GM12873 (cell line): ENCODE results near the gene DEGS2.

Experiments used
- TF ChIP-seq, protein P1 (sequence below): IDR thresholded peaks from 2 replicates; pipeline ENCODE4 v1.5.1; 2012; ENCODE audit warnings: low read depth, mild to moderate bottlenecking, moderate library complexity, low read length, control low read depth; ENCODE audit not compliant: insufficient read depth; ENCODE audit errors: missing control alignments

The DEGS2 gene

GRCh38 chr14:100115236-100115635, 44.2 kb downstream of the DEGS2 start:
- TF ChIP-seq, protein P1, sequence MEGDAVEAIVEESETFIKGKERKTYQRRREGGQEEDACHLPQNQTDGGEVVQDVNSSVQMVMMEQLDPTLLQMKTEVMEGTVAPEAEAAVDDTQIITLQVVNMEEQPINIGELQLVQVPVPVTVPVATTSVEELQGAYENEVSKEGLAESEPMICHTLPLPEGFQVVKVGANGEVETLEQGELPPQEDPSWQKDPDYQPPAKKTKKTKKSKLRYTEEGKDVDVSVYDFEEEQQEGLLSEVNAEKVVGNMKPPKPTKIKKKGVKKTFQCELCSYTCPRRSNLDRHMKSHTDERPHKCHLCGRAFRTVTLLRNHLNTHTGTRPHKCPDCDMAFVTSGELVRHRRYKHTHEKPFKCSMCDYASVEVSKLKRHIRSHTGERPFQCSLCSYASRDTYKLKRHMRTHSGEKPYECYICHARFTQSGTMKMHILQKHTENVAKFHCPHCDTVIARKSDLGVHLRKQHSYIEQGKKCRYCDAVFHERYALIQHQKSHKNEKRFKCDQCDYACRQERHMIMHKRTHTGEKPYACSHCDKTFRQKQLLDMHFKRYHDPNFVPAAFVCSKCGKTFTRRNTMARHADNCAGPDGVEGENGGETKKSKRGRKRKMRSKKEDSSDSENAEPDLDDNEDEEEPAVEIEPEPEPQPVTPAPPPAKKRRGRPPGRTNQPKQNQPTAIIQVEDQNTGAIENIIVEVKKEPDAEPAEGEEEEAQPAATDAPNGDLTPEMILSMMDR: no peak

DNA sequence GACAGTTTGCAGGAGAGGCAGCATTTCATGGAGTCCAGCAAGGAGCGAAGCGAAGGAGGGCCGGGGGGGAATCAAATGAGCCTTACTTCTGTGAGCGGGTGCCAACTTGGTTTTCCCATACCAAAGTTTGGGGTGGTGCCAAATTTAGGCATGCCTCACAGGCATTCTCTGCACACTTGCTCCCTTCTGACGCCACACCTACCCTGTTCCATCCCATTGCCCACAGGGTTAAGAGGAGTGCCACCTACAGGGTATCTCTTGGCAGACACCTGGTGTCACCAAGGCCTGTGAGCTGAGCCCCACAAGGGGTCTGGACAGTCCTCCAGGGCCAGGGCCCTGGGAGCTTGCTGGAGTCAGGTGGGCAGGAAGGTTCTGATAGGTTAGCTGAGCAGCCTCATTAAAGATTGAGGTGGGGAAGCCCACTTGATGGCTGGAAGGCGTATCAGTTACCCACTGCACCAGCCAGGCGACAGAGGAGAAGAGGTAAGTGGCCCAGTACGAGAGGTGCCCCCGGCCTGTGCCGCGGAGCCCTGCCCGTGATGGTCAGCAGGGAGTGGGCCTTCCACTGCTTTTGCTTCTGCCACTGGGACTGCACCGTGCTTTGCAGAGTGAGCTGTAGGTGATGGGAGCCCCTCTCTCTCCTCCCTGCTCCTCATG, 45.2 kb downstream of the DEGS2 start:
- TF ChIP-seq, protein P1: no peak

DNA sequence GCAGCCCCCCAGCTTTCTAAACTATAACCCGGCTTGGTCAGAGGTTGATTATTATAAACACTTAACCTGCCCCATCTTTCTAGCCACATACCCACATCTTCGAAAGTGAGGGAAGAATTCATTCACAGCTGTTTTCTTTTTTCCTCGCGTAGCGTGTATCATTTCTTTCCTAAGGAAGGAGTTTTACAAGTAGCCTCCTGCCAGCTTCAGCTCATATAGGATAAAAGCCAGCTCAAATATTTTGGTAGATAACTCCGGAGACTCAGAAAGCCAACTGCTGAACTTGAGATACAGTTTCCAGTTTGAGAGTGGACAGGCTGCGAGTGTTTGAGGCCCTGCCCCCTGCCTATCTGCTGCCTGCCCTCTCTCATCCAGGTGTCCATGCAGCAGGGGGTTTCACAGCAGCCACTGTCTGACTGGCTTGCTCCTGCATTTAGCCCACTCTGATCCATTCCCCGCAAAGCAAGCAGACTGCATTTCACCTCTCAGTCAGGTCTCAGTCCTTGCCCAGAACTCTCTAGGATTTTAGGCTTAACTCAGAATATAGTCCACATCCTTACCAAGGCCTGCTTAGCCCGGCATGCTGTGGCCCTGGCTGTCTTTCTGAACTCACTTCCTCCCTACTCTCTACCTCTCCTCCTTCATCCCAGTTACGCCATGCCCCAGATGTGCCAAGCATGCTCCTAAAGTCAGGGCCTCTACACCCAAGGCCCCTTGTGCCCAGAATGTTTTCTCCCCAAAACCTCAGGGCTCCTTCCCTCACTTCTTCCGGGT, 47.3 kb downstream of the DEGS2 start:
- TF ChIP-seq, protein P1: no peak

- TF ChIP-seq, protein P1: no peak
These were observed 48.6 kb downstream of the DEGS2 start for GRCh38 chr14:100110816-100111215.

DNA sequence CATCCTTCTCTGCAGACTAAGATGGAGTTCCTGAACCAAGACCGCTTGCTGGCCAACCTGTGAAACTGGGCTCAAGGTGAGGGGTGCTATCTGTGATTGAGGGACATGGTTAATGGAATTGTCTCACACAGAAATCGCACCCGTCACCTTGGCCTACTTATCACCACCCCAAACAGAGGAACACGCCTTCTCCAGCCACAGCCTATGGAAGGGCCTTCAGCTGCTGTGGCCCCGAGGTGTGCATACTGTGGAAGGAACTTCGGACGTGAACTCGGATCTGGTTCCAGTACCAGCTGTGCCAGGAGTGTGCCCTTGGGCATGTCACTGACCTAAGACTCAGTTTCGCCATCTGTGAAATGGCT, 49.9 kb downstream of the DEGS2 start:
- TF ChIP-seq, protein P1: no peak

DNA sequence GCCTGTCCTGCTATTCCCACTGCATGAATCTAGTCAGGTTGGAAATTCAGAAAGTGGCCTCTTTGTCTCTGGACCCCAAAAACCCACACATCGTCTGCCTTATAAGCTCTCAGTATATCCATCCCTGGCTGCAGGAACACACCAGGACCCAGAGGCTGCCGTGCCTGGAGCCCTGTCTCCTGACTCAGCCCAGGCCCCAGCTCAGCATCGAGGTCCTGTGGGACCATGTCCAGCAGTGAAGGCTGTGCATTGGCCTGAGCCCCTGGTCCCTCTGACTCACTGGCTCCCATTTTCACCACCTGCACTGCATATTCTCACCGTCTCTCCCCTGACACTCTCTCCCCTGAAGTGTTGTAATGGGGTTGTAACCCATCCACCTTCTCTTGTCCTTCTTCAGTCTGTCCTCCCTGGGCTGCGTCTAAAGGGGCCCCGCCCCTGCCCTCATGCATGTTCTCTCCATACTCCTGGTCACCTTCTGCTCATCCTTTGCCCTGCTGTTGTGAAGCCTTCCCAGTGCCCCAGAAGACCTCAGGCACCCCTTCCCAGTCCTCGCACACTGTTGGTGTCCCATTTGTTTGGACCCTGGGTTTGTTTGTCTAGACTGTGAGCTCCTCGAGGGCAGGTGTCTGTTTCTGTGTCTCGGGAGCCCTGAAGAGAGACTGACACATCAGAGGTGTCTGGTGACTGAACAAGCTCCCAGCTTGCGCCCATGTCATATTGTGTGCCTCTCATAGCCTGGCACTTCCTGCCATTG, 50.4 kb downstream of the DEGS2 start:
- TF ChIP-seq, protein P1: no peak
